H9 (cell line): ENCODE results near the gene GNAT3. TPM values are rescaled to one million over a fixed set of nuclear protein-coding genes. Genes with fewer than 3 reads are reported as not detected.

ENCODE experiments used
- DNase-seq: peaks from one replicate; pipeline ENCODE4 v3.0.0-alpha.2; 2017
- H2AFZ ChIP-seq: one replicate; pipeline ENCODE4 v1.6.1; 2013; ENCODE audit warnings: mild to moderate bottlenecking, low read length, control low read depth, moderate library complexity
- H2AK5ac ChIP-seq: 2 replicates; pipeline ENCODE4 v1.6.1; 2013; ENCODE audit warnings: low read length, control low read depth, mixed read lengths; ENCODE audit not compliant: insufficient read length
- H2BK120ac ChIP-seq: one replicate; pipeline ENCODE4 v1.6.1; 2013; ENCODE audit warnings: low read depth, mild to moderate bottlenecking, low read length, control low read depth, inconsistent platforms; ENCODE audit not compliant: poor library complexity, severe bottlenecking
- H2BK12ac ChIP-seq: 2 replicates; pipeline ENCODE4 v1.6.1; 2013; ENCODE audit warnings: low read length, control low read depth, mixed read lengths, low read depth; ENCODE audit not compliant: insufficient read length
- H2BK15ac ChIP-seq: 2 replicates; pipeline ENCODE4 v1.6.1; 2013; ENCODE audit warnings: low read depth, low read length, control low read depth
- H2BK20ac ChIP-seq: one replicate; pipeline ENCODE4 v1.6.1; 2013; ENCODE audit warnings: low read depth, mild to moderate bottlenecking, low read length, control low read depth, inconsistent platforms; ENCODE audit not compliant: poor library complexity, severe bottlenecking
- H2BK5ac ChIP-seq: 2 replicates; pipeline ENCODE4 v1.6.1; 2013; ENCODE audit warnings: low read length, control low read depth, mixed read lengths; ENCODE audit not compliant: insufficient read length
- H3K14ac ChIP-seq: 2 replicates; pipeline ENCODE4 v1.6.1; 2013; ENCODE audit warnings: low read length, control low read depth; ENCODE audit not compliant: insufficient read depth
- H3K18ac ChIP-seq: 2 replicates; pipeline ENCODE4 v1.6.1; 2013; ENCODE audit warnings: low read depth, mild to moderate bottlenecking, mixed read lengths, low read length, control low read depth; ENCODE audit not compliant: insufficient read length
- H3K23ac ChIP-seq: 2 replicates; pipeline ENCODE4 v1.6.1; 2013; ENCODE audit warnings: low read length, control low read depth, mixed read lengths, low read depth; ENCODE audit not compliant: insufficient read length
- H3K23me2 ChIP-seq: 2 replicates; pipeline ENCODE4 v1.6.1; 2013; ENCODE audit warnings: low read depth, mild to moderate bottlenecking, mixed read lengths, low read length, control low read depth; ENCODE audit not compliant: insufficient read length, poor library complexity, severe bottlenecking
- H3K27ac ChIP-seq: 2 replicates; pipeline ENCODE4 v1.5.1; 2013; ENCODE audit warnings: low read length, control low read depth, mixed read lengths, low read depth; ENCODE audit not compliant: insufficient read length
- H3K27me3 ChIP-seq: 2 replicates; pipeline ENCODE4 v1.6.1; 2013; ENCODE audit warnings: low read length, control low read depth, inconsistent platforms; ENCODE audit not compliant: insufficient read depth
- H3K4ac ChIP-seq: 2 replicates; pipeline ENCODE4 v1.6.1; 2013; ENCODE audit warnings: low read depth, mild to moderate bottlenecking, control low read depth, inconsistent platforms, low read length, moderate library complexity
- H3K4me1 ChIP-seq: 2 replicates; pipeline ENCODE4 v1.6.1; 2013; ENCODE audit warnings: low read length, control low read depth, inconsistent platforms; ENCODE audit not compliant: insufficient read depth
- H3K4me2 ChIP-seq: 2 replicates; pipeline ENCODE4 v1.6.1; 2013; ENCODE audit warnings: low read length, control low read depth, mixed read lengths; ENCODE audit not compliant: insufficient read length, insufficient read depth
- H3K56ac ChIP-seq: 2 replicates; pipeline ENCODE4 v1.6.1; 2013; ENCODE audit warnings: low read depth, mild to moderate bottlenecking, mixed read lengths, low read length, control low read depth; ENCODE audit not compliant: insufficient read length
- H3K79me1 ChIP-seq: 2 replicates; pipeline ENCODE4 v1.6.1; 2013; ENCODE audit warnings: low read depth, mild to moderate bottlenecking, moderate library complexity, low read length, control low read depth, inconsistent platforms; ENCODE audit not compliant: insufficient read depth, poor library complexity, severe bottlenecking
- H3K79me2 ChIP-seq: 2 replicates; pipeline ENCODE4 v1.6.1; 2013; ENCODE audit warnings: low read length, control low read depth, inconsistent platforms; ENCODE audit not compliant: insufficient read depth
- H3K9ac ChIP-seq: 2 replicates; pipeline ENCODE4 v1.6.1; 2013; ENCODE audit warnings: low read length, control low read depth, mixed read lengths; ENCODE audit not compliant: insufficient read length; ENCODE audit errors: extremely low read depth
- H3K9me3 ChIP-seq: one replicate; pipeline ENCODE4 v1.6.1; 2013; ENCODE audit warnings: low read depth, low read length, inconsistent platforms; ENCODE audit not compliant: control insufficient read depth
- H3T11ph ChIP-seq: one replicate; pipeline ENCODE4 v1.6.1; 2013; ENCODE audit warnings: mild to moderate bottlenecking, low read length, control low read depth, inconsistent platforms
- H4K20me1 ChIP-seq: one replicate; pipeline ENCODE4 v1.6.1; 2013; ENCODE audit not compliant: control insufficient read depth, insufficient read length, insufficient read depth
- H4K5ac ChIP-seq: 2 replicates; pipeline ENCODE4 v1.6.1; 2013; ENCODE audit warnings: low read depth, mild to moderate bottlenecking, mixed read lengths, low read length, control low read depth; ENCODE audit not compliant: insufficient read length
- H4K8ac ChIP-seq: replicated peaks from 2 replicates; pipeline ENCODE4 v1.6.1; 2013; ENCODE audit warnings: low read length, control low read depth, mixed read lengths, low read depth; ENCODE audit not compliant: insufficient read length
- H4K91ac ChIP-seq: 2 replicates; pipeline ENCODE4 v1.6.1; 2013; ENCODE audit warnings: low read depth, mild to moderate bottlenecking, moderate library complexity, mixed read lengths, low read length, control low read depth; ENCODE audit not compliant: insufficient read length
- H3K27ac Mint-ChIP-seq, 3 experiments: 2 replicates in 2 of 3; 3 replicates in 1 of 3; pipeline ENCODE4 v1.8.0; 2020 to 2021; ENCODE audit warnings: mixed read lengths in 3 of 3, mild to moderate bottlenecking in 1 of 3, moderate library complexity in 1 of 3
- H3K27me3 Mint-ChIP-seq: 2 replicates; pipeline ENCODE4 v1.8.0; 2021; ENCODE audit warnings: low read depth, mild to moderate bottlenecking, moderate library complexity, mixed read lengths
- H3K36me3 Mint-ChIP-seq, 3 experiments: 2 replicates in 2 of 3; 3 replicates in 1 of 3; pipeline ENCODE4 v1.8.0; 2020 to 2021; ENCODE audit warnings: low read depth in 3 of 3, mixed read lengths in 3 of 3; ENCODE audit not compliant: insufficient read depth in 1 of 3
- H3K4me1 Mint-ChIP-seq, 2 experiments: 2 replicates each; pipeline ENCODE4 v1.8.0; 2020; ENCODE audit warnings: mixed read lengths in 2 of 2
- H3K4me3 Mint-ChIP-seq, 2 experiments: 2 replicates in 1 of 2; 3 replicates in 1 of 2; pipeline ENCODE4 v1.8.0; 2020 to 2021; ENCODE audit warnings: mild to moderate bottlenecking in 2 of 2, mixed read lengths in 2 of 2, moderate library complexity in 1 of 2
- H3K9me3 Mint-ChIP-seq, 2 experiments: 2 replicates in 1 of 2; 3 replicates in 1 of 2; pipeline ENCODE4 v1.8.0; 2020; ENCODE audit warnings: mild to moderate bottlenecking in 2 of 2, mixed read lengths in 2 of 2, moderate library complexity in 1 of 2
- WGBS: extraction: QIAGEN DNeasy Blood & Tissue Kit; methylation state at CpG from one replicate; pipeline ENCODE4 v1.1.7; 2013; ENCODE audit warnings: missing lambda C conversion rate, low lambda C conversion rate, mixed read lengths; ENCODE audit not compliant: insufficient read length; ENCODE audit errors: extremely low coverage; 5-methylcytosine and 5-hydroxymethylcytosine counted together
- total RNA-seq: library from RNA; stranded (reverse); gene quantifications from 2 replicates; pipeline ENCODE4 v1.2.1, GENCODE V29; 2021
- TF ChIP-seq, protein P1 (sequence below): fragments of 200-600 bp; sonication (generic); conservative IDR thresholded peaks from 3 replicates; pipeline ENCODE4 v1.8.0; 2021; ENCODE audit warnings: antibody characterized with exemption, mild to moderate bottlenecking

GNAT3 gene
- total RNA-seq, 1 experiment from 2014 or later: not detected

DNA sequence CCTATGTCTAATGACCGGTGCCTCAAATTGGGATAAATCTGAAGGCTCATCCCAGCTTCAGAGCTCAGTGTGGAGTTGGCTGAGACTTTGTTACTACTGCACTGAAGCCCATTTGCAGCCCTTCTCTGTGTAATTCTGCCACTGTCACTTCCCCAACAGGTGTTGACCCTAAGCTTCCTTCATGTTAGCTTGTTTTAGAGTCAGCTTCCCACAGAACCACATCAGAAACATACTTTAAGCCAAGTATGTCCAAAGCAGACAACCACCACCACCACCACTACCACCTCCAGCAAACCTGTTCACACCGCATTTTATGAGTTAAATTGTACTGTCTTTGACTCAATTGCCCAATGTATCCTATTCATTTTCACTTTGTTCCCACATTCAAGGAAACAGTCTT is 25.2 kb upstream of the GNAT3 start:
- no peaks in the 10 kb centered on the region for H3K79me1 ChIP-seq
- no peak overlapping the region for H3K4me3 Mint-ChIP-seq
- no peaks in the 10 kb centered on the region for H3K9me3 ChIP-seq
- no peak overlapping the region for H2AK5ac ChIP-seq
- no peak overlapping the region for H2BK15ac ChIP-seq
- no peak overlapping the region for H4K91ac ChIP-seq
- peaks cover 0 to 7% of the 10 kb centered on the region in 2 experiments; a peak in 2 of 4 replicates for H3K4me1 Mint-ChIP-seq
- H3K27me3 ChIP-seq: no peaks in the 10 kb centered on the region
- no peaks in the 10 kb centered on the region for H3K79me2 ChIP-seq
- no peak overlapping the region for H3T11ph ChIP-seq
- H3K36me3 Mint-ChIP-seq: peaks cover 4 to 14% (median 9%) of the 10 kb centered on the region in 3 experiments; a peak in 5 of 7 replicates
- no peak overlapping the region for H3K14ac ChIP-seq
- H2BK12ac ChIP-seq: no peak overlapping the region
- H2BK120ac ChIP-seq: no peak overlapping the region
- H3K56ac ChIP-seq: no peak overlapping the region
- H3K27ac Mint-ChIP-seq: no peak overlapping the region
- no peak overlapping the region for H4K8ac ChIP-seq
- no peaks in the 10 kb centered on the region for H3K4me1 ChIP-seq
- H2AFZ ChIP-seq: no peak overlapping the region
- no peak for DNase-seq
- TF ChIP-seq, protein P1, sequence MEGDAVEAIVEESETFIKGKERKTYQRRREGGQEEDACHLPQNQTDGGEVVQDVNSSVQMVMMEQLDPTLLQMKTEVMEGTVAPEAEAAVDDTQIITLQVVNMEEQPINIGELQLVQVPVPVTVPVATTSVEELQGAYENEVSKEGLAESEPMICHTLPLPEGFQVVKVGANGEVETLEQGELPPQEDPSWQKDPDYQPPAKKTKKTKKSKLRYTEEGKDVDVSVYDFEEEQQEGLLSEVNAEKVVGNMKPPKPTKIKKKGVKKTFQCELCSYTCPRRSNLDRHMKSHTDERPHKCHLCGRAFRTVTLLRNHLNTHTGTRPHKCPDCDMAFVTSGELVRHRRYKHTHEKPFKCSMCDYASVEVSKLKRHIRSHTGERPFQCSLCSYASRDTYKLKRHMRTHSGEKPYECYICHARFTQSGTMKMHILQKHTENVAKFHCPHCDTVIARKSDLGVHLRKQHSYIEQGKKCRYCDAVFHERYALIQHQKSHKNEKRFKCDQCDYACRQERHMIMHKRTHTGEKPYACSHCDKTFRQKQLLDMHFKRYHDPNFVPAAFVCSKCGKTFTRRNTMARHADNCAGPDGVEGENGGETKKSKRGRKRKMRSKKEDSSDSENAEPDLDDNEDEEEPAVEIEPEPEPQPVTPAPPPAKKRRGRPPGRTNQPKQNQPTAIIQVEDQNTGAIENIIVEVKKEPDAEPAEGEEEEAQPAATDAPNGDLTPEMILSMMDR: no peak
- H3K27ac ChIP-seq: no peak overlapping the region
- H3K18ac ChIP-seq: no peak overlapping the region
- no peak overlapping the region for H3K9ac ChIP-seq
- H2BK5ac ChIP-seq: no peak overlapping the region
- no peak overlapping the region for H3K4me2 ChIP-seq
- no peak overlapping the region for H4K5ac ChIP-seq
- H3K9me3 Mint-ChIP-seq: peaks cover 3 to 9% of the 10 kb centered on the region in 2 experiments; a peak in 3 of 5 replicates
- H4K20me1 ChIP-seq: no peaks in the 10 kb centered on the region
- no peak overlapping the region for H3K4ac ChIP-seq
- WGBS: no CpG with 5 or more reads among the region's 2 CpGs
- no peak overlapping the region for H2BK20ac ChIP-seq
- H3K23me2 ChIP-seq: no peaks in the 10 kb centered on the region
- H3K23ac ChIP-seq: no peak overlapping the region
- no peaks in the 10 kb centered on the region for H3K27me3 Mint-ChIP-seq
